GM18505 (cell line): ENCODE measurements around the gene BTN1A1.

Source experiments
- ATAC-seq: cut with Tn5 transposase; IDR thresholded peaks from one replicate; pipeline ENCODE4 v1.9.1; 2021; ENCODE audit not compliant: unreplicated experiment
- POLR2A ChIP-seq: IDR thresholded peaks from 4 replicates; pipeline ENCODE4 v1.6.1; 2011; ENCODE audit warnings: borderline replicate concordance; ENCODE audit not compliant: insufficient read depth, insufficient read length; ENCODE audit errors: extremely low read depth

BTN1A1 gene

DNA sequence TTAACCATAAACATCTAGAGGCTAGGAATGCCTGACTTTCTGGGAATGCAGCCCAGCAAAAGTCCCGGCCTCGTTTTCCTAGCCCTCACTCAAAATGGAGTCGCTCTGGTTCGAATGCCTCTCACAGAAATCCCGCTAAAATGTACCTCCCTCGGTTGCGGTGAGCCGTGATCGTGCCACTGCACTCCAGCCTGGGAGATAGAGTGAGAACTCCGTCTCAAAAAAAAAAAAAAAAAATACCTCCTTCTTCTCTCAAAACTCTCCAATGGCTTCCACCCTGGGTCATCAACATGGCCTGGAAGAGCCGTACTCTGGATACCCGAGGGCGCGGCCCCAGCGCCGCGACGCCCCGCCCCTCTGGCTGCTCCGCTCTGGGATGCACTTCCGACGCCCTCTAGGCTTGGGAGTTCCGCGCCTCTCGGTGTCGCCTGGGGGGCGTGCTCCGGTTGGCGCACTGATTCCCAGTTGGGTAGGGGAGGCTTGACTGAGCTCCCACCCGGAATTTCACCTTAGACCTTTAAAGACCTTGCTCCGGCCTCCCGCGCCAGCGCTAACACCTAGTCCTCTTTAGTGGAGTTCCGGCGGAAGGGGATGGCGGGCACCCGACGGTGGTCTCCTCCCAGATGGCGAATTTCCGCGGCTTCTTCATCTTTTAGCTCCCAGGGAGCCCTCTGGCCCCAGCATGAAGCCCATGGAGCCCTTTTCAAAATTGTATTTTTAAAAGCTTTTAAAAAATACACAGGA lies 50.3 kb downstream of the BTN1A1 start:
- TF ChIP-seq POLR2A: peak; percentile 50
- ATAC-seq: no peak

DNA sequence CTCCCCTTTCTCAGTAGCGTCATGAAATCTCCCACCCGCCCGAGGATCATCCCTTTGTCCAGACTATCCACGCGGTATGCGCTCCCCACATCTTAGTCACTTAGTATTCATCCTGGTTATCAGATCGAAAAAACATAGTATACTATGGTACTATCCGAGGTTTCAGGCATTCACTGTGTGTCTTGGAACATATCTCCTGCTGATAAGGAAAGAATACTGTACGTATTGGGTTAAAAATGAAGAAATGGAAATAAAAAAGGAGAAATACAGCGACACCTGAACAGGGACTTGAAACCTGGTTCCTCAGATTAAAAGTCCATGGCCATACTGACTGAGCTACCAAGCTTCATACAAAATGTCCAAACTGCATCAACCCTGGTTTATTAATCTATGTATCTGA lies 52.1 kb downstream of the BTN1A1 start:
- no peak for ATAC-seq
- no peak for TF ChIP-seq POLR2A

DNA sequence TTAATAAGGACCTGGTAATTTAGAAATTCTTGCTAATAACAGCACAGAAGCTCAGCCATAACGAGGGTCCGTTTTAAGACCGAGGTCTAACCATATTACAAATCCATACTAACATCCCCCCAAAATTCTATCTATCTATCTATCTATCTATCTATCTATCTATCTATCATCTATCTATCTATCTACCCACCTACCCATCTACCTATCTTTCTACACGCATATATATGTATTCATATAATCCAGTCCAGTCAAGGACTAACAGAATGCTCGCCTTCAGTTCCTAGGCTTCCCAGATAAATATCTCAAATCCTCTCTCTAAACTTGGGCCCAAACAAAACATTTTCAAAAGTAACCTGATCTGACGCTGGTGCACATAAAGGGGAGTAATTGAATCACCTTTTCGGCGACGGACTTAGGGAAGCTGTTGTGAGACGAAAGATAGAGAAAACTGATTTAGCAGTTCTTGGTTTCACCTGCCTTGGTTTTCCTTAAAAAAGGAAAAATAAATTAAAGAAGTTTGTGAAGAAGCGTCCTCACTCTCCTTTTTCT lies 52.6 kb downstream of the BTN1A1 start:
- TF ChIP-seq POLR2A: no peak
- no peak for ATAC-seq

- peak; percentile 60 for ATAC-seq
- TF ChIP-seq POLR2A: no peak
Observed at GRCh38 chr6:26553264-26553634, 53.1 kb downstream of the BTN1A1 start.

DNA sequence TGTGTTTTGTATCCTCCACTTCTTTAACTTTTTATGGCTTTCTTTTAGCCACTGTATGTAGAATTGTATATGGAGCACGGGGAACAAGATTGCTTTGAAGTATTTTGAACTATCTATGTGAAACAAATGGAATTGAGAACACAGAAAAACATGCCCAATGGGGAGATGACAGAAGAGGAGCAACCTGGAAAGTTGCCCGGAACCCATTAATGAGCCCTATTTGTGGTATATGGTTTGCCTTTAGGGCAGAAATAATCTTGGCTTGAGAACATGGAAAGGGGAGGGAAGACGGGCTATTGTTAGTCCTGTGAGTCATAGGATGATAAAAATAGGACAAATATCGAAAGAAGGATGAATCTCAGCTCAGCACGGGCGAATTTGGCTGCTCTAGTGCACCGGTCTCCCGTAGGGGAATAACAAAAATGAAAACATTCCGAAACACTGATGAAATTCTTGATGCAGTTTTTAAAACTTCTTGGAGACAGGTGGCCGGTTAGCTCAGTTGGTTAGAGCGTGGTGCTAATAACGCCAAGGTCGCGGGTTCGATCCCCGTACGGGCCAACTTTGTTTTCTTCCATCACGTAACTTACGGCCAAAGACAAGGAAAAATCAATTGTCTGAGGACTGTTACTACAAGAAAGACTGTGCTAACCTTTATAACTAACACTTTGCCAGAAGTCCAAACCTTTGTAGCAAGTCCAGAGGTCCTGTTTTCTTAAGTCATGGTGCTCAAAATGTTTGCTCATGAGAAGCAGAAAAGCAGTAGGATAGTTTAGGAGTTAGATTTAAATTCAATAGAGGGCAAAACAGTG lies 53.7 kb downstream of the BTN1A1 start:
- TF ChIP-seq POLR2A: no peak
- peak; percentile 46 for ATAC-seq

GRCh38 chr6:26554447-26554696 lies 54.3 kb downstream of the BTN1A1 start:
- ATAC-seq: no peak
- TF ChIP-seq POLR2A: no peak

- ATAC-seq: no peak
- no peak for TF ChIP-seq POLR2A
Observed at GRCh38 chr6:26554697-26555504, 54.8 kb downstream of the BTN1A1 start.

DNA sequence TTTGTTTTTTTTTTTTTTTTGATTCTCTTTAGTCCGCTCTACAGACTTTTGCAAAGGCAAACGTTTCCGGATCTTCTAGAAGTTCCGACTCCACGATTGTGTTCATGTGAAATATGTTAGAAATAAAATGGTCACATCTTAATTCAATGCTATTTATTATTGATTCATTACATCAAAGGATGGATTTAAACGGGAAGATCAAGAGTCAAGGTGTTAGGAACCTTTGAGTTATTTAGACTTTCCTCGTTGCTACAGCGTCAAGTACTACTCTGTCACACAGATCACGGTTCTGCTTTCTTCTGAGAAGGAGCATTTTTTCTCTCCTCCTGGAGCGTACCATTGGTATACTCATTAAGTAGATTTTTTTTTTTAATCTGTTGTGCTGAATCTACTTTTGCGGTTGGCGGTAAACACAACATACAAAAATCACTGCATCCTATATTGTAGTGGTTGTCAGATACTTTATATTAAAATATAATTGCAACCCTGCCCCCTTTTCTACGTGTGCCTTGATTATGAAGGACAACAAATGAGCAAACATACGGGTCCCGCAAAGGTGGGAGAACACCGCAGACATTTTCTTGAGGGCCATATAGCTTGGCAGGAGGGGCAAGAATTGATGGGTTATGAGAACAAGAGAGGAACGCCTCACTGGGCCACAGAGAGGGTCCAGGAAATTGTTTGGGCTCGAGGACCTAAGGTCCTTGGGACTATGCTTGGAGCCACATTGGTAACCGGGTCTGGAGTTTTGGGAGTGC lies 55.6 kb downstream of the BTN1A1 start:
- ATAC-seq: no peak
- no peak for TF ChIP-seq POLR2A

DNA sequence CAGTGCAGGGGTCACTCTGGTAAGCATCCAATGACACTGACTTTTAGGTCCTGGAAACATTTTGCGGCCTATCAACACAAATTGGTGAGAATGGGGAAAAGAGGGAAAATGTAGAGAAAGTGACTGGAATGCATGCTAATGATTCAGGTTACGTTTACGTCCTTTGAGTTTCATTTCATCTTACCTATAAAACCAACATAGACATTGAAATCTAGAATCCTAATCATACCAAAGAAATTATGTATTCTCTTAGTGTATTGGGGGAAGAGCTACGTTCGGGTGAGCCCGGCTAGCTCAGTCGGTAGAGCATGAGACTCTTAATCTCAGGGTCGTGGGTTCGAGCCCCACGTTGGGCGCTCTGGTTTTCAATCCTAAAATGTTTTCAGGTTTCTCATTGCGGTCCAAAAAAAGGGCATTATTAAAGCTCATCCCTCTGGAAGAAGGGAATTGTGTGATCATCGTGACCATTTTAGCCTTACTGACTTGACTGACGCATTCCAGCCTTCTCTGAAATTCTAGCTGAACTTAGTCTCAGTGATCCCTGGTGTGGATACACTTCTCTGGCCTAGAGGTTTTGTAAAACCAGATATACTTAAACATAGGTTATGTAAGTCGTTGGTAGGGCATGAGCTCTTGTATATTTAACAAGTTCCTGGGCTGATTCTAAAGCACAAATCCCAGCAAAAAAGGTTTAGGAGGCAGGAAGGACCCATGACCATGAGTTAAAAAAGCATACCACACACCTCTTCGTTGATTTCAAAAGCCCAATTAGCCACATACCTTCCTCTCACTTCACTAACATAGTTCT lies 56.4 kb downstream of the BTN1A1 start:
- no peak for TF ChIP-seq POLR2A
- ATAC-seq: no peak
